ENCODE measurements around the gene PHAF1. TPM values are rescaled to one million over a fixed set of nuclear protein-coding genes. Genes with fewer than 3 reads are reported as not detected.

PHAF1 gene
- total and polyA plus RNA-seq, 2 of the 13 experiments (the other 11 are each of a cell fraction or from before 2014, with no cell fraction given): 48.3 to 174 TPM

- TF ChIP-seq ZBED4 (CRISPR knock-in tag; IDR thresholded peaks at IDR 0.05; ENCODE audit: borderline replicate concordance) (no peak), ZNF781 (CRISPR knock-in tag; IDR thresholded peaks at IDR 0.05; ENCODE audit: borderline replicate concordance, not compliant biosample characterization) (peak; percentile 43), NFE2L1 (CRISPR knock-in tag; IDR thresholded peaks at IDR 0.05; ENCODE audit: borderline replicate concordance) (peak; percentile 90), BCL3 (CRISPR knock-in tag; IDR thresholded peaks at IDR 0.05) (no peak), JUNB (CRISPR knock-in tag; IDR thresholded peaks at IDR 0.05; ENCODE audit: borderline replicate concordance) (no peak), EZH2 (conservative IDR thresholded peaks at IDR 0.05; ENCODE audit: low read depth, low read length) (no peak), HNRNPUL1 (IDR thresholded peaks at IDR 0.05; ENCODE audit: low read depth, low read length) (no peak), ONECUT2 (CRISPR knock-in tag; IDR thresholded peaks at IDR 0.05) (no peak), FOXK2 (IDR thresholded peaks at IDR 0.05) (no peak), SALL1 (CRISPR knock-in tag; IDR thresholded peaks at IDR 0.05) (peak; percentile 62), FOXP1 (IDR thresholded peaks at IDR 0.05) (no peak), FOXP1 (CRISPR knock-in tag; IDR thresholded peaks at IDR 0.05) (no peak), ZNF674 (CRISPR knock-in tag; IDR thresholded peaks at IDR 0.05; ENCODE audit: low read depth) (no peak)
- TF ChIP-seq, protein P1, sequence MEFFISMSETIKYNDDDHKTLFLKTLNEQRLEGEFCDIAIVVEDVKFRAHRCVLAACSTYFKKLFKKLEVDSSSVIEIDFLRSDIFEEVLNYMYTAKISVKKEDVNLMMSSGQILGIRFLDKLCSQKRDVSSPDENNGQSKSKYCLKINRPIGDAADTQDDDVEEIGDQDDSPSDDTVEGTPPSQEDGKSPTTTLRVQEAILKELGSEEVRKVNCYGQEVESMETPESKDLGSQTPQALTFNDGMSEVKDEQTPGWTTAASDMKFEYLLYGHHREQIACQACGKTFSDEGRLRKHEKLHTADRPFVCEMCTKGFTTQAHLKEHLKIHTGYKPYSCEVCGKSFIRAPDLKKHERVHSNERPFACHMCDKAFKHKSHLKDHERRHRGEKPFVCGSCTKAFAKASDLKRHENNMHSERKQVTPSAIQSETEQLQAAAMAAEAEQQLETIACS (CRISPR knock-in tag; IDR thresholded peaks at IDR 0.05): no peak
- TF ChIP-seq, protein P2, sequence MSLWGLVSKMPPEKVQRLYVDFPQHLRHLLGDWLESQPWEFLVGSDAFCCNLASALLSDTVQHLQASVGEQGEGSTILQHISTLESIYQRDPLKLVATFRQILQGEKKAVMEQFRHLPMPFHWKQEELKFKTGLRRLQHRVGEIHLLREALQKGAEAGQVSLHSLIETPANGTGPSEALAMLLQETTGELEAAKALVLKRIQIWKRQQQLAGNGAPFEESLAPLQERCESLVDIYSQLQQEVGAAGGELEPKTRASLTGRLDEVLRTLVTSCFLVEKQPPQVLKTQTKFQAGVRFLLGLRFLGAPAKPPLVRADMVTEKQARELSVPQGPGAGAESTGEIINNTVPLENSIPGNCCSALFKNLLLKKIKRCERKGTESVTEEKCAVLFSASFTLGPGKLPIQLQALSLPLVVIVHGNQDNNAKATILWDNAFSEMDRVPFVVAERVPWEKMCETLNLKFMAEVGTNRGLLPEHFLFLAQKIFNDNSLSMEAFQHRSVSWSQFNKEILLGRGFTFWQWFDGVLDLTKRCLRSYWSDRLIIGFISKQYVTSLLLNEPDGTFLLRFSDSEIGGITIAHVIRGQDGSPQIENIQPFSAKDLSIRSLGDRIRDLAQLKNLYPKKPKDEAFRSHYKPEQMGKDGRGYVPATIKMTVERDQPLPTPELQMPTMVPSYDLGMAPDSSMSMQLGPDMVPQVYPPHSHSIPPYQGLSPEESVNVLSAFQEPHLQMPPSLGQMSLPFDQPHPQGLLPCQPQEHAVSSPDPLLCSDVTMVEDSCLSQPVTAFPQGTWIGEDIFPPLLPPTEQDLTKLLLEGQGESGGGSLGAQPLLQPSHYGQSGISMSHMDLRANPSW (CRISPR knock-in tag; IDR thresholded peaks at IDR 0.05; ENCODE audit: borderline replicate concordance): 0 out of 2 replicates have a peak, but pooled peaks have one; percentile 57
- TF ChIP-seq, protein P3, sequence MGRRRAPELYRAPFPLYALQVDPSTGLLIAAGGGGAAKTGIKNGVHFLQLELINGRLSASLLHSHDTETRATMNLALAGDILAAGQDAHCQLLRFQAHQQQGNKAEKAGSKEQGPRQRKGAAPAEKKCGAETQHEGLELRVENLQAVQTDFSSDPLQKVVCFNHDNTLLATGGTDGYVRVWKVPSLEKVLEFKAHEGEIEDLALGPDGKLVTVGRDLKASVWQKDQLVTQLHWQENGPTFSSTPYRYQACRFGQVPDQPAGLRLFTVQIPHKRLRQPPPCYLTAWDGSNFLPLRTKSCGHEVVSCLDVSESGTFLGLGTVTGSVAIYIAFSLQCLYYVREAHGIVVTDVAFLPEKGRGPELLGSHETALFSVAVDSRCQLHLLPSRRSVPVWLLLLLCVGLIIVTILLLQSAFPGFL (CRISPR knock-in tag; IDR thresholded peaks at IDR 0.05): no peak
- TF ChIP-seq, protein P4, sequence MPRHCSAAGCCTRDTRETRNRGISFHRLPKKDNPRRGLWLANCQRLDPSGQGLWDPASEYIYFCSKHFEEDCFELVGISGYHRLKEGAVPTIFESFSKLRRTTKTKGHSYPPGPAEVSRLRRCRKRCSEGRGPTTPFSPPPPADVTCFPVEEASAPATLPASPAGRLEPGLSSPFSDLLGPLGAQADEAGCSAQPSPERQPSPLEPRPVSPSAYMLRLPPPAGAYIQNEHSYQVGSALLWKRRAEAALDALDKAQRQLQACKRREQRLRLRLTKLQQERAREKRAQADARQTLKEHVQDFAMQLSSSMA (CRISPR knock-in tag; IDR thresholded peaks at IDR 0.05): peak; percentile 83
- TF ChIP-seq, protein P5, sequence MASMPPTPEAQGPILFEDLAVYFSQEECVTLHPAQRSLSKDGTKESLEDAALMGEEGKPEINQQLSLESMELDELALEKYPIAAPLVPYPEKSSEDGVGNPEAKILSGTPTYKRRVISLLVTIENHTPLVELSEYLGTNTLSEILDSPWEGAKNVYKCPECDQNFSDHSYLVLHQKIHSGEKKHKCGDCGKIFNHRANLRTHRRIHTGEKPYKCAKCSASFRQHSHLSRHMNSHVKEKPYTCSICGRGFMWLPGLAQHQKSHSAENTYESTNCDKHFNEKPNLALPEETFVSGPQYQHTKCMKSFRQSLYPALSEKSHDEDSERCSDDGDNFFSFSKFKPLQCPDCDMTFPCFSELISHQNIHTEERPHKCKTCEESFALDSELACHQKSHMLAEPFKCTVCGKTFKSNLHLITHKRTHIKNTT (CRISPR knock-in tag; IDR thresholded peaks at IDR 0.05): no peak
Measured at GRCh38 chr16:67150833-67151396, 41.2 kb downstream of the PHAF1 start, which contains the start of gene B3GNT9 (continued).

Measured in HepG2 (cell line).